HCT116 (cell line): ENCODE measurements around the gene SARNP. TPM values are rescaled to one million over a fixed set of nuclear protein-coding genes. Genes with fewer than 3 reads are reported as not detected.
A peak's percentile ranks its signal among the peaks of the same experiment; 100 is the strongest.

ENCODE experiments used
- ATAC-seq: fragments of 200-7000 bp; cut with Tn5 transposase; 2 replicates; pipeline ENCODE4 v1.9.1; 2020; ENCODE audit warnings: mild to moderate bottlenecking, moderate library complexity
- BruUV-seq: library from RNA; stranded (reverse); fragments of 400-500 nt; replicated peaks from 2 replicates; lab custom pipeline; 2021; lab: Mats Ljungman, UMichigan
- CTCF ChIA-PET: fragments of 300-600 bp; sonication (Branson Sonifier 250); formaldehyde crosslinking; loops from one replicate; lab custom pipeline; 2021; ENCODE audit warnings: antibody characterized with exemption; lab: Charles Lee
- POLR2A ChIA-PET: fragments of 300-600, 350-600 bp; sonication (Branson Sonifier 250); formaldehyde crosslinking; loops from one replicate; lab custom pipeline; 2021; ENCODE audit warnings: antibody characterized with exemption; lab: Charles Lee
- RAD21 ChIA-PET, 2 experiments: fragments of 300-600 bp; sonication (Branson Sonifier 250); formaldehyde crosslinking; loops; one replicate each; lab custom pipeline; 2023; ENCODE audit warnings: low total read pairs in 2 of 2; ENCODE audit not compliant: uncharacterized antibody in 2 of 2, unreplicated experiment in 2 of 2, low non-redundant PET in 1 of 2; lab: Charles Lee
- DNase-seq: peaks from one replicate; pipeline ENCODE4 v3.0.0-alpha.2; 2010; ENCODE audit warnings: low read depth, low spot score
- H2AFZ ChIP-seq: fragments of 200-600 bp; shearing (Covaris generic), sonication (generic); 2 replicates; pipeline ENCODE4 v1.6.1; 2017; ENCODE audit warnings: low read depth, mixed run types, mixed read lengths, antibody characterized with exemption, low read length; ENCODE audit not compliant: poor library complexity, severe bottlenecking
- H3K27ac ChIP-seq: 2 replicates; pipeline ENCODE4 v1.5.1; 2012; ENCODE audit warnings: low read depth, low read length
- H3K27me3 ChIP-seq: fragments of 200-600 bp; sonication (generic); 2 replicates; pipeline ENCODE4 v1.6.1; 2016; ENCODE audit warnings: mixed run types, low read length, mixed read lengths; ENCODE audit not compliant: insufficient read depth
- H3K36me3 ChIP-seq, 2 experiments: fragments of 200-500 bp in 1 of 2; fragments of 200-600 bp in 1 of 2; sonication (Bioruptor generic) in 1 of 2; sonication (generic) in 1 of 2; 2 replicates each; pipeline versions ENCODE4 v1.5.1 to v1.6.1; 2014 to 2016; ENCODE audit warnings: low read length in 2 of 2, inconsistent platforms in 1 of 2, mixed read lengths in 1 of 2, mixed run types in 1 of 2; ENCODE audit not compliant: insufficient read depth in 2 of 2, control insufficient read depth in 1 of 2
- H3K4me1 ChIP-seq, 2 experiments: fragments of 200-600 bp in 1 of 2; sonication (generic) in 1 of 2; 2 replicates each; pipeline versions ENCODE4 v1.5.1 to v1.6.1; 2012 to 2017; ENCODE audit warnings: low read length in 2 of 2, inconsistent platforms in 1 of 2, mild to moderate bottlenecking in 1 of 2, mixed read lengths in 1 of 2, mixed run types in 1 of 2, moderate library complexity in 1 of 2; ENCODE audit not compliant: insufficient read depth in 2 of 2, control insufficient read depth in 1 of 2
- H3K4me2 ChIP-seq: fragments of 200-600 bp; sonication (generic); 2 replicates; pipeline ENCODE4 v1.6.1; 2017; ENCODE audit warnings: mixed run types, low read length, mixed read lengths
- H3K4me3 ChIP-seq, 2 experiments: fragments of 200-600 bp in 1 of 2; sonication (generic) in 1 of 2; replicated peaks in 1 of 2; 2 replicates each; pipeline ENCODE4 v1.5.1; 2011 to 2016; ENCODE audit warnings: low read length in 2 of 2, control low read depth in 1 of 2, low read depth in 1 of 2, mild to moderate bottlenecking in 1 of 2, mixed read lengths in 1 of 2, mixed run types in 1 of 2
- H3K79me2 ChIP-seq: fragments of 200-600 bp; sonication (generic); 2 replicates; pipeline ENCODE4 v1.6.1; 2017; ENCODE audit warnings: mild to moderate bottlenecking, mixed run types, low read length, moderate library complexity, mixed read lengths; ENCODE audit not compliant: insufficient read depth
- H3K9ac ChIP-seq: fragments of 200-600 bp; sonication (generic); 2 replicates; pipeline ENCODE4 v1.6.1; 2016; ENCODE audit warnings: low read length, mixed read lengths
- H3K9me2 ChIP-seq: fragments of 200-600 bp; sonication (generic), shearing (Covaris generic); 2 replicates; pipeline ENCODE4 v1.6.1; 2017; ENCODE audit warnings: mixed run types, mild to moderate bottlenecking, moderate library complexity; ENCODE audit not compliant: insufficient read depth
- H3K9me3 ChIP-seq, 2 experiments: fragments of 200-500 bp in 1 of 2; fragments of 200-600 bp in 1 of 2; sonication (Bioruptor generic) in 1 of 2; sonication (generic) in 1 of 2; 2 replicates each; pipeline ENCODE4 v1.6.1; 2014 to 2017; ENCODE audit warnings: low read length in 2 of 2, mixed read lengths in 2 of 2, inconsistent platforms in 1 of 2, low read depth in 1 of 2, mild to moderate bottlenecking in 1 of 2, mixed run types in 1 of 2, moderate library complexity in 1 of 2; ENCODE audit not compliant: control insufficient read depth in 1 of 2, insufficient read depth in 1 of 2
- H4K20me1 ChIP-seq: fragments of 200-600 bp; sonication (generic), shearing (Covaris generic); 2 replicates; pipeline ENCODE4 v1.6.1; 2017; ENCODE audit warnings: mixed run types, mild to moderate bottlenecking, moderate library complexity; ENCODE audit not compliant: insufficient read depth
- CTCF ChIP-seq, 3 experiments: fragments of 200-600 bp in 1 of 3; sonication (generic) in 1 of 3; IDR thresholded peaks in 2 of 3; conservative IDR thresholded peaks in 1 of 3; 2 replicates each; pipeline ENCODE4 v1.5.1; 2012 to 2017; ENCODE audit warnings: low read depth in 2 of 3, low read length in 2 of 3, antibody characterized with exemption in 1 of 3, borderline replicate concordance in 1 of 3, control low read depth in 1 of 3, mild to moderate bottlenecking in 1 of 3, mixed read lengths in 1 of 3, mixed run types in 1 of 3, moderate library complexity in 1 of 3; ENCODE audit not compliant: insufficient read depth in 1 of 3
- EGR1 ChIP-seq: IDR thresholded peaks from 2 replicates; pipeline ENCODE4 v1.6.1; 2012; ENCODE audit warnings: low read depth
- ELF1 ChIP-seq: IDR thresholded peaks from 2 replicates; pipeline ENCODE4 v1.6.1; 2012; ENCODE audit warnings: low read depth, borderline replicate concordance
- EZH2 ChIP-seq: fragments of 200-600 bp; sonication (generic); IDR thresholded peaks from 2 replicates; pipeline ENCODE4 v1.6.1; 2017; ENCODE audit warnings: antibody characterized with exemption, mixed run types
- FOSL1 ChIP-seq: IDR thresholded peaks from 2 replicates; pipeline ENCODE4 v1.6.1; 2012; ENCODE audit warnings: low read depth
- POLR2AphosphoS5 ChIP-seq: IDR thresholded peaks from 2 replicates; pipeline ENCODE4 v1.6.1; 2011; ENCODE audit warnings: mild to moderate bottlenecking, low read depth, low read length, moderate library complexity
- RAD21 ChIP-seq: IDR thresholded peaks from 2 replicates; pipeline ENCODE4 v1.6.1; 2012; ENCODE audit warnings: low read depth, mild to moderate bottlenecking
- REST ChIP-seq: IDR thresholded peaks from 2 replicates; pipeline ENCODE4 v1.6.1; 2012; ENCODE audit warnings: low read depth
- SP1 ChIP-seq: IDR thresholded peaks from 2 replicates; pipeline ENCODE4 v1.6.1; 2012; ENCODE audit warnings: low read depth
- YY1 ChIP-seq: IDR thresholded peaks from 2 replicates; pipeline ENCODE4 v1.6.1; 2011; ENCODE audit warnings: low read length, low read depth, moderate library complexity, mild to moderate bottlenecking; ENCODE audit not compliant: insufficient replicate concordance; ENCODE audit errors: extremely low read depth
- ZFX ChIP-seq: fragments of 450-650 bp; IDR thresholded peaks from 2 replicates; pipeline ENCODE4 v1.6.1; 2017
- intact Hi-C: fragments of 100-400 bp; cut with micrococcal nuclease; formaldehyde crosslinking; loops from 2 replicates; pipeline ENCODE4 v1.10.0; 2022
- total RNA-seq: library from RNA; stranded (reverse); gene quantifications from one replicate; pipeline ENCODE4 v1.2.1, GENCODE V29; 2021; ENCODE audit not compliant: unreplicated experiment

The SARNP gene
- total RNA-seq, 1 experiment from 2014 or later: 82.4 TPM

GRCh38 chr12:55736780-55737580 lies 80.5 kb downstream of the SARNP start:
- peaks cover 12 to 42% of the 10 kb centered on the region in 2 experiments for H3K4me1 ChIP-seq
- ChIA-PET RAD21 (interaction anchor here (0.8 to 1.6 kb wide), 5 partner anchors 12 to 78 kb away, joined by 3 to 11 read pairs (median 4); a partner anchor contains a TSS), POLR2A (interaction anchor here (0.5 to 3.8 kb wide), 5 partner anchors 7 to 454 kb away, joined by 4 to 24 read pairs (median 5); partner anchors contain the start of genes CD63 and RPL41), CTCF (interaction anchor here (0.6 to 3.6 kb wide), 30 partner anchors 8 to 453 kb away, joined by 3 to 49 read pairs (median 4); partner anchors contain the start of genes BLOC1S1, CD63, DGKA and DNAJC14)
- H3K27ac ChIP-seq: peak overlapping the region; percentile 46; the same call in 1 of the 2 replicates
- no peaks in the 10 kb centered on the region for H3K79me2 ChIP-seq
- H3K27me3 ChIP-seq: no peaks in the 10 kb centered on the region
- intact Hi-C loops: loop anchor here (1.0 to 10.0 kb wide), 4 partner anchors 56 to 378 kb away; partner anchors contain the start of genes RPL41 and ZC3H10
- DNase-seq (peak; percentile 91), ATAC-seq (peak; percentile 73)
- H2AFZ ChIP-seq: no peak overlapping the region
- H3K9ac ChIP-seq: no peak overlapping the region
- no peaks in the 10 kb centered on the region for H3K9me2 ChIP-seq
- BruUV-seq: no TSS peak
- TF ChIP-seq CTCF (IDR thresholded peaks at IDR 0.05 in 2 of 3, conservative IDR thresholded peaks at IDR 0.05 in 1 of 3; ENCODE audit: borderline replicate concordance in 1 of 3, insufficient read depth in 1 of 3, low read depth in 2 of 3, low read length in 2 of 3) (peak; percentile 98 to 99 (median 99)), RAD21 (peak; percentile 95), REST (no peak), SP1 (0 out of 2 replicates have a peak, but pooled peaks have one; percentile 11), EGR1 (no peak), POLR2AphosphoS5 (peak; percentile 31; the same call in 1 of the 2 replicates), EZH2 (no peak), FOSL1 (no peak), ELF1 (no peak), ZFX (no peak), YY1 (peak; percentile 65)
- H3K36me3 ChIP-seq: no peaks in the 10 kb centered on the region
- H3K4me3 ChIP-seq: peak overlapping the region; percentile 63 to 64; a peak in 2 of 4 replicates
- no peaks in the 10 kb centered on the region for H3K9me3 ChIP-seq
- H4K20me1 ChIP-seq: no peaks in the 10 kb centered on the region
- H3K4me2 ChIP-seq: peak overlapping the region; percentile 88
